Measurements from ENCODE around the gene SPRY4.
"Not testable (repeated sequence)": the region's sequence is repeated elsewhere in the genome, so short reads cannot be mapped to it uniquely, and the experiment has no call there.

The SPRY4 gene

GRCh38 chr5:142295960-142296860 lies 28.6 kb downstream of the SPRY4 start:
- H3K4me3 ChIP-seq (ENCODE audit: low read depth, low read length) = no peak overlapping the region

GRCh38 chr5:142295084-142295758 lies 29.6 kb downstream of the SPRY4 start:
- no peak overlapping the region for H3K4me3 ChIP-seq (ENCODE audit: low read depth, low read length)

- H3K4me3 ChIP-seq (ENCODE audit: low read depth, low read length) = no peak overlapping the region
These were observed 31.3 kb downstream of the SPRY4 start for GRCh38 chr5:142293486-142293885.

GRCh38 chr5:142292808-142293207 lies 32.0 kb downstream of the SPRY4 start:
- no peak overlapping the region for H3K4me3 ChIP-seq (ENCODE audit: low read depth, low read length)

- no peak overlapping the region for H3K4me3 ChIP-seq (ENCODE audit: low read depth, low read length)
These were observed 32.6 kb downstream of the SPRY4 start for GRCh38 chr5:142292249-142292648.

- no peak overlapping the region for H3K4me3 ChIP-seq (ENCODE audit: low read depth, low read length)
These were observed 34.1 kb downstream of the SPRY4 start for GRCh38 chr5:142290577-142291299.

- H3K4me3 ChIP-seq (ENCODE audit: low read depth, low read length) = no peak overlapping the region
These were observed 34.9 kb downstream of the SPRY4 start for GRCh38 chr5:142289708-142290576.

GRCh38 chr5:142287973-142288313 lies 36.9 kb downstream of the SPRY4 start:
- H3K4me3 ChIP-seq (ENCODE audit: low read depth, low read length) = no peak overlapping the region

- no peak overlapping the region for H3K4me3 ChIP-seq (ENCODE audit: low read depth, low read length)
These were observed 37.5 kb downstream of the SPRY4 start for GRCh38 chr5:142287096-142287972.

GRCh38 chr5:142286111-142286510 lies 38.7 kb downstream of the SPRY4 start:
- no peak overlapping the region for H3K4me3 ChIP-seq (ENCODE audit: low read depth, low read length)

GRCh38 chr5:142283304-142283703 lies 41.5 kb downstream of the SPRY4 start:
- no peak overlapping the region for H3K4me3 ChIP-seq (ENCODE audit: low read depth, low read length)

- H3K4me3 ChIP-seq (ENCODE audit: low read depth, low read length) = no peak overlapping the region
These were observed 42.9 kb downstream of the SPRY4 start for GRCh38 chr5:142281966-142282365.

- no peak overlapping the region for H3K4me3 ChIP-seq (ENCODE audit: low read depth, low read length)
These were observed 43.8 kb downstream of the SPRY4 start for GRCh38 chr5:142281008-142281367.

GRCh38 chr5:142280066-142281007 lies 44.5 kb downstream of the SPRY4 start:
- H3K4me3 ChIP-seq (ENCODE audit: low read depth, low read length) = no peak overlapping the region

GRCh38 chr5:142278627-142279026 lies 46.2 kb downstream of the SPRY4 start:
- H3K4me3 ChIP-seq (ENCODE audit: low read depth, low read length) = no peak overlapping the region

GRCh38 chr5:142277796-142278195 lies 47.0 kb downstream of the SPRY4 start:
- no peak overlapping the region for H3K4me3 ChIP-seq (ENCODE audit: low read depth, low read length)

- H3K4me3 ChIP-seq (ENCODE audit: low read depth, low read length) = no peak overlapping the region
These were observed 48.3 kb downstream of the SPRY4 start for GRCh38 chr5:142276517-142276916.

- H3K4me3 ChIP-seq (ENCODE audit: low read depth, low read length) = no peak overlapping the region
These were observed 49.3 kb downstream of the SPRY4 start for GRCh38 chr5:142275496-142275895.

GRCh38 chr5:142272596-142272995 lies 52.2 kb downstream of the SPRY4 start:
- H3K4me3 ChIP-seq (ENCODE audit: low read depth, low read length) = not testable (repeated sequence)

Data from iPS-11a (cell line).